Body of pancreas (tissue), 4 donors: ENCODE data around the gene NCBP1. TPM values are rescaled to one million over a fixed set of nuclear protein-coding genes. Genes with fewer than 3 reads are reported as not detected.

Source experiments
- ATAC-seq: fragments of 150-250 bp; one replicate; pipeline ENCODE4 v1.9.1; 2016
- DNase-seq, 4 donors: peaks; one replicate each; pipeline ENCODE4 v3.0.0-alpha.2; 2019
- H3K27ac ChIP-seq, 4 donors: fragments of 200-600 bp; sonication (generic); 1 replicate in 3 of 4; 2 replicates in 1 of 4; pipeline versions ENCODE4 v1.5.1 to v1.6.1; 2016 to 2019; ENCODE audit warnings: mild to moderate bottlenecking in 1 of 4, mixed read lengths in 1 of 4, moderate library complexity in 1 of 4
- H3K27me3 ChIP-seq, 2 donors: fragments of 200-600 bp; sonication (generic); one replicate each; pipeline ENCODE4 v1.6.0; 2016; ENCODE audit warnings: mild to moderate bottlenecking in 1 of 2
- H3K36me3 ChIP-seq, 2 donors: fragments of 200-600 bp; sonication (generic); replicated peaks in 1 of 2; 2 replicates each; pipeline ENCODE4 v1.5.1; 2016; ENCODE audit warnings: low read depth in 2 of 2; ENCODE audit not compliant: insufficient read depth in 1 of 2
- H3K4me1 ChIP-seq: fragments of 200-600 bp; sonication (generic); one replicate; pipeline ENCODE4 v1.6.0; 2016
- H3K4me3 ChIP-seq, 2 donors: fragments of 200-600 bp; sonication (generic); 1 replicate in 1 of 2; 2 replicates in 1 of 2; pipeline ENCODE4 v1.5.1; 2016 to 2019
- H3K9me3 ChIP-seq, 3 donors: fragments of 200-600 bp; sonication (generic); 1 replicate in 2 of 3; 2 replicates in 1 of 3; pipeline ENCODE4 v1.5.1; 2016
- CTCF ChIP-seq, 7 experiments: fragments of 450-650 bp in 4 of 7; fragments of 200-600 bp in 3 of 7; sonication (generic) in 3 of 7; IDR thresholded peaks; one replicate each; pipeline ENCODE4 v1.5.1; 2016 to 2019; ENCODE audit warnings: antibody characterized with exemption in 7 of 7
- POLR2A ChIP-seq, 3 donors: fragments of 450-650 bp; IDR thresholded peaks; one replicate each; pipeline ENCODE4 v1.6.1; 2016; ENCODE audit warnings: antibody characterized with exemption in 3 of 3, mild to moderate bottlenecking in 2 of 3
- WGBS, 2 donors: methylation state at CpG; one replicate each; pipeline ENCODE4 v1.1.5; 2017; 5-methylcytosine and 5-hydroxymethylcytosine counted together
- intact Hi-C: fragments of 100-400 bp; cut with DNase I; formaldehyde crosslinking; loops from one replicate; pipeline ENCODE4 v1.15.1; 2023
- total RNA-seq, 2 donors: library from RNA; depleted of rRNA; stranded (reverse); fragments of >200 nt; gene quantifications; one replicate each; pipeline ENCODE4 v1.1.0, GENCODE V29; 2016

NCBP1 gene
- total RNA-seq, 2 donors from 2014 or later, result 11.4 to 14.5 TPM

- H3K4me1 ChIP-seq, result peaks cover 16% of the 10 kb centered on the region
- ATAC-seq (no peak), DNase-seq (no peak)
- WGBS, 2 donors, result 84 to 89% methylated on average over 4 of the region's 4 CpGs
- H3K27ac ChIP-seq, result peak overlapping the region in 3 of 4 donors; percentile 22 to 48 (median 46)
- H3K27me3 ChIP-seq, result no peaks in the 10 kb centered on the region
- intact Hi-C loops, result no loop called here
- no peak overlapping the region for H3K4me3 ChIP-seq
- TF ChIP-seq POLR2A (IDR thresholded peaks at IDR 0.05) (no peak), CTCF (IDR thresholded peaks at IDR 0.05) (no peak)
- no peaks in the 10 kb centered on the region for H3K36me3 ChIP-seq
- H3K9me3 ChIP-seq, result no peaks in the 10 kb centered on the region
Observed at GRCh38 chr9:97593960-97594359, 39.7 kb upstream of the NCBP1 start.

- peak; percentile 47 to 73 (median 56) for DNase-seq
- H3K27ac ChIP-seq, result peak overlapping the region; percentile 10 to 48 (median 34)
- ATAC-seq, result peak; percentile 49
- H3K4me3 ChIP-seq, result no peak overlapping the region
- H3K9me3 ChIP-seq, result no peaks in the 10 kb centered on the region
- peaks cover 16% of the 10 kb centered on the region for H3K4me1 ChIP-seq
- TF ChIP-seq CTCF (IDR thresholded peaks at IDR 0.05) (no peak), POLR2A (IDR thresholded peaks at IDR 0.05) (no peak)
- H3K36me3 ChIP-seq, result peaks cover 0 to under 1% of the 10 kb centered on the region in 2 donors
- WGBS, 2 donors, result 47 to 50% methylated on average over 8 to 11 of the region's 11 CpGs
- intact Hi-C loops, result no loop called here
- no peaks in the 10 kb centered on the region for H3K27me3 ChIP-seq
Observed at GRCh38 chr9:97594381-97594921, 39.2 kb upstream of the NCBP1 start.

DNA sequence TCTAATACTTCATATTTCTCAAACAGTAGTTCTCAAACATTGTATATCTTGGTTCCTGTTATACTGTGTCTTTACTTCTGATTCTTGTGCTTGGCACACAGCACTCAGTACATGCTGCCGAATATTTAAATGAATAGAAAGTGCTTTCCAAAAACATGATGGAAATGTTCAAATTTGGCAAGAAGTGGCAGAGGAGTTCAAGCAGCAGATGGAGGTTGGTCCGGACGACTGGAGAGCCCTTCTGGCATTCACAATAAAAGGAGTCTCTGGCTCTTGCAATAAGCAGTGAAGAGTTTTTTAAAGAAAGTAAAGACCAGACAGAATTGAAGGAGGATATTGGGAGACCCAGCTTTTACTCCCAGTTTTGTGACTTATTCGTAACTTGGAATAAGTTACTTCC is 36.7 kb upstream of the NCBP1 start:
- Histone ChIP-seq H3K9me3 (no peaks in the 10 kb centered on the region), H3K27ac (no peak overlapping the region)
- no peak for ATAC-seq

GRCh38 chr9:97598461-97599288 is 34.9 kb upstream of the NCBP1 start:
- Histone ChIP-seq H3K9me3 (no peaks in the 10 kb centered on the region), H3K4me1 (peaks cover 16% of the 10 kb centered on the region), H3K4me3 (no peak overlapping the region), H3K36me3 (peaks cover 0 to 25% of the 10 kb centered on the region in 2 donors), H3K27ac (no peak overlapping the region), H3K27me3 (no peaks in the 10 kb centered on the region)
- ATAC-seq (peak; percentile 69), DNase-seq (peak; percentile 81 to 88 (median 84))
- WGBS, 2 donors, result 17 to 20% methylated on average over 11 of the region's 11 CpGs
- TF ChIP-seq CTCF (IDR thresholded peaks at IDR 0.05) (peak; percentile 58 to 85 (median 79)), POLR2A (IDR thresholded peaks at IDR 0.05) (no peak)
- intact Hi-C loops, result no loop called here

More for the DNA sequence above, 36.7 kb upstream of the NCBP1 start:
- no peak for DNase-seq
- Histone ChIP-seq H3K4me3 (no peak overlapping the region), H3K27me3 (no peaks in the 10 kb centered on the region), H3K36me3 (peaks cover 0 to 18% of the 10 kb centered on the region in 2 donors), H3K4me1 (peaks cover 16% of the 10 kb centered on the region)
- intact Hi-C loops, result no loop called here
- no peak for TF ChIP-seq POLR2A (IDR thresholded peaks at IDR 0.05)
- TF ChIP-seq CTCF (IDR thresholded peaks at IDR 0.05), result no peak
- 80 to 81% methylated on average over 4 of the region's 4 CpGs for WGBS, 2 donors
